Endothelial cell of coronary artery (primary cell): ENCODE data around the gene GTF2I. TPM values are rescaled to one million over a fixed set of nuclear protein-coding genes. Genes with fewer than 3 reads are reported as not detected.

ENCODE experiments used
- total RNA-seq: library from RNA; depleted of rRNA; stranded (reverse); fragments of >200 nt; gene quantifications from 2 replicates; pipeline ENCODE4 v1.2.3, GENCODE V29; 2014

The GTF2I gene
- 81.4 and 104 TPM in 2 replicates for total RNA-seq

GRCh38 chr7:74657692-74658177 is at the start of gene GTF2I:
Gene GTF2I (plus strand): TSS chr7:74657718. CDS start chr7:74689129, 31,411 bp downstream.

GRCh38 chr7:74773760-74774750 is 116.5 kb downstream of the GTF2I start, which contains the start of gene NCF1:
Gene NCF1 (plus strand): TSS chr7:74774011. CDS start chr7:74774032, 21 bp downstream.

Other genes starting within 250 kb of the GTF2I start
- gene GTF2IRD1, start 203.8 kb upstream of the GTF2I start, total RNA-seq, result 5.6 and 6.8 TPM in 2 replicates
- gene NCF1, start 116.3 kb downstream of the GTF2I start, total RNA-seq, result 0.09 TPM in 1 of 2 replicates, not detected in the other
- gene GTF2IRD2, start 193.9 kb downstream of the GTF2I start, total RNA-seq, result 4.8 and 5.2 TPM in 2 replicates